Thoracic aorta (tissue), 2 donors: ENCODE data around the gene KRTAP5-10. TPM values are rescaled to one million over a fixed set of nuclear protein-coding genes. Genes with fewer than 3 reads are reported as not detected.
"Not testable (repeated sequence)": the region's sequence is repeated elsewhere in the genome, so short reads cannot be mapped to it uniquely, and the experiment has no call there.

ENCODE experiments used
- ATAC-seq: fragments of 150-250 bp; one replicate; pipeline ENCODE4 v1.8.0; 2017; ENCODE audit warnings: low read depth; ENCODE audit not compliant: insufficient number of reproducible peaks, low FRiP score
- DNase-seq: peaks from one replicate; pipeline ENCODE4 v3.0.0-alpha.2; 2020; ENCODE audit warnings: low spot score
- H3K27ac ChIP-seq, 2 donors: fragments of 200-600 bp; sonication (generic); 1 replicate in 1 of 2; 2 replicates in 1 of 2; pipeline ENCODE4 v1.5.1; 2016; ENCODE audit warnings: mild to moderate bottlenecking in 2 of 2, moderate library complexity in 2 of 2
- H3K27me3 ChIP-seq: fragments of 200-600 bp; sonication (generic); replicated peaks from 2 replicates; pipeline ENCODE4 v1.6.0; 2016; ENCODE audit warnings: mild to moderate bottlenecking; ENCODE audit not compliant: insufficient read depth
- H3K36me3 ChIP-seq: fragments of 200-600 bp; sonication (generic); one replicate; pipeline ENCODE4 v1.5.1; 2016
- H3K4me1 ChIP-seq, 2 donors: fragments of 200-600 bp; sonication (generic); 1 replicate in 1 of 2; 2 replicates in 1 of 2; pipeline versions ENCODE4 v1.5.1 to v1.6.0; 2016; ENCODE audit warnings: low read depth in 2 of 2, mild to moderate bottlenecking in 1 of 2; ENCODE audit not compliant: control insufficient read depth in 1 of 2
- H3K4me3 ChIP-seq: fragments of 200-600 bp; sonication (generic); 2 replicates; pipeline ENCODE4 v1.5.1; 2016; ENCODE audit warnings: mild to moderate bottlenecking
- H3K9me3 ChIP-seq: fragments of 200-600 bp; sonication (generic); 2 replicates; pipeline ENCODE4 v1.5.1; 2016
- CTCF ChIP-seq: fragments of 200-600 bp; sonication (generic); IDR thresholded peaks from one replicate; pipeline ENCODE4 v1.5.1; 2019; ENCODE audit warnings: antibody characterized with exemption
- total RNA-seq, 2 donors: library from RNA; depleted of rRNA; stranded (reverse); fragments of >200 nt; gene quantifications; one replicate each; pipeline versions ENCODE4 v1.1.0 to v1.2.3, GENCODE V29; 2016

KRTAP5-10 gene
- total RNA-seq, 2 donors from 2014 or later = not detected

- DNase-seq (no peak), ATAC-seq (no peak)
- Histone ChIP-seq H3K4me3 (no peak overlapping the region), H3K4me1 (no peaks in the 10 kb centered on the region), H3K27ac (no peak overlapping the region), H3K9me3 (no peaks in the 10 kb centered on the region), H3K36me3 (no peaks in the 10 kb centered on the region), H3K27me3 (no peaks in the 10 kb centered on the region)
- TF ChIP-seq CTCF = no peak
These were observed 39.3 kb upstream of the KRTAP5-10 start for GRCh38 chr11:71525938-71526495.

- not testable (repeated sequence) for H3K27me3 ChIP-seq, H3K4me1 ChIP-seq, DNase-seq, ATAC-seq, H3K36me3 ChIP-seq, H3K4me3 ChIP-seq, H3K9me3 ChIP-seq, H3K27ac ChIP-seq
These were observed 38.4 kb upstream of the KRTAP5-10 start, which contains the start of gene KRTAP5-7 for GRCh38 chr11:71526796-71527575. KRTAP5-7 (plus strand) TSS chr11:71527267; CDS start chr11:71527301, 34 bp downstream.

DNA sequence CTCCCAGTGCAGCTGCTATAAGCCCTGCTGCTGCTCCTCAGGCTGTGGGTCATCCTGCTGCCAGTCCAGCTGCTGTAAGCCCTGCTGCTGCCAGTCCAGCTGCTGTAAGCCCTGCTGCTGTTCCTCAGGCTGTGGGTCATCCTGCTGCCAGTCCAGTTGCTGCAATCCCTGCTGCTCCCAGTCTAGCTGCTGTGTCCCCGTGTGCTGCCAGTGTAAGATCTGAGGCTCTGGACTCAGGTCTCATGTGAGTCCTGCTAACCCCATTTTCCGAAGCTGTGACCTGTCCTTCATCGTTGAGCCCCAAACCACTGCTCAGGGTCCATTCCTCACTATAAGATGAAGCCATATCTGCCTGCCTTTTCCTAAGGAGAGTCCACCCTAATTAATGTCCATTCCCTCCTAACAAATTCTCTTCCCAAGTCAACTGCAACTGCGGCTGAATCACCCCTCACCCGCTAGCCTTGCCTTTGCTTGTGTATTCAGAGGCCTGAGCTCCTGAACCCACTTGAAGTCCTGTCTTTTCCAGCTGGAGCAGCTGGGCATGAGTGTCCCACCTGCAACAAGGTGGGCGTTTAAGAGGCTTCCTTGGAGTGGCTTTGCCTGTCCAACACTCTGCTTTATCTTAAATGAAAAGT is 37.7 kb upstream of the KRTAP5-10 start:
- no peak overlapping the region for H3K27ac ChIP-seq
- no peak for ATAC-seq
- H3K9me3 ChIP-seq = no peaks in the 10 kb centered on the region
- DNase-seq = no peak
- no peaks in the 10 kb centered on the region for H3K27me3 ChIP-seq
- H3K4me3 ChIP-seq = no peak overlapping the region
- no peaks in the 10 kb centered on the region for H3K36me3 ChIP-seq
- H3K4me1 ChIP-seq = no peaks in the 10 kb centered on the region
- TF ChIP-seq CTCF = no peak

DNA sequence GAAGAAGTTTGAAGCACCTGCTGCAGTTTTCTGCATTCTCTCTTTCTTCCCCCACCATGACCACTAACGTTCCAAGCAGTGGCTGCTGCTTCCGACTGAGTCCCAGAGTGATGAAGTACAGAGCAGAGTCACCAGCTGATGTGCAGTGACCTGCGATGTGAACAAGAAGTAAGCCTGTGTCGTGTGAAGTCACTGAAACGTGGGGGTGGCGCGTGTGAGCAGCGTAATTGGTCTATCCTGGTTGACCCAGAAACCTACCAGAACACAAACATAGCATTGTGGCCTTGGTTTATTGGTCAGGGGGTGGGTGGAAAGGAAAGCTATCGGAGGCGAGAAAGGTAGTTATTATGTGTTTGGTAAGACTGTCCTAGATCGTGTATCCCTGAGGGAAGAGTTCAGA is 34.8 kb upstream of the KRTAP5-10 start:
- Histone ChIP-seq H3K4me1 (no peaks in the 10 kb centered on the region), H3K4me3 (no peak overlapping the region), H3K36me3 (no peaks in the 10 kb centered on the region), H3K9me3 (no peaks in the 10 kb centered on the region), H3K27me3 (no peaks in the 10 kb centered on the region), H3K27ac (no peak overlapping the region)
- no peak for TF ChIP-seq CTCF
- no peak for ATAC-seq
- DNase-seq = no peak

DNA sequence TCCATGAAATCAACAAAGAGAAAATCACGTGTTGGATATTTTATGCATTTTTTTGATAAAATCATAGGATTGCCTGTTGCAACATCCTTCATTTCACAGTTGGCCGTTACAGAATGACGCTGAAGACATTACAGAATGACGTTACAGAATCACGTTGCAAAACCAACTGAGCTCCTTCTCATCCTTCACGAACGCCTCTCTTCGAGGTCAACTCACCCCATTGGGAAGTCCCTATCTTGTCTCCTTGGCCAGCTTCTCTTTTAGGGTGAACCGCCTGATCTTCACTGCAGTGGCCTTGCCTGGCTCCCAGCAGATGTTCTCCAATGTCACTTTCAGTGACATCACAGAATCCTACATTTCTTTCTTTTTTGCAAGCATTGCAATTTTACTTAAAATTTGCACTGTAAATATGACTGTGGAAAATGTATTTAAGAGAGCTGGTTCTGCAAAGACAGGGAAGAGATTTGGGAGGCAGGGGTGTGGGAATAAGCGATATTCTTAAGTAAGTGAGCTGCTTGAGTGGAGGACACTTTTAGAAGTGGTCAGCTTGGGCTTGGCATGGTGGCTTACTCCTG is 33.2 kb upstream of the KRTAP5-10 start:
- H3K36me3 ChIP-seq = no peaks in the 10 kb centered on the region
- H3K9me3 ChIP-seq = no peaks in the 10 kb centered on the region
- no peak overlapping the region for H3K27ac ChIP-seq
- no peaks in the 10 kb centered on the region for H3K4me1 ChIP-seq
- no peak for TF ChIP-seq CTCF
- ATAC-seq (no peak), DNase-seq (no peak)
- no peak overlapping the region for H3K4me3 ChIP-seq
- no peaks in the 10 kb centered on the region for H3K27me3 ChIP-seq

- H3K27me3 ChIP-seq, H3K4me3 ChIP-seq, H3K9me3 ChIP-seq, ATAC-seq, H3K27ac ChIP-seq, H3K4me1 ChIP-seq, H3K36me3 ChIP-seq, DNase-seq: not testable (repeated sequence)
These were observed 30.4 kb upstream of the KRTAP5-10 start for GRCh38 chr11:71534711-71535608.
